BJ (cell line): ENCODE measurements around the gene TSEN2. TPM values are rescaled to one million over a fixed set of nuclear protein-coding genes. Genes with fewer than 3 reads are reported as not detected.
"Not testable (repeated sequence)": the region's sequence is repeated elsewhere in the genome, so short reads cannot be mapped to it uniquely, and the experiment has no call there.

Source experiments
- CTCF ChIA-PET: fragments of 350-600 bp; formaldehyde crosslinking; extraction: SDS; loops from one replicate; lab custom pipeline; 2021; ENCODE audit warnings: antibody characterized with exemption, inconsistent platforms; lab: Yijun Ruan, JAX
- POLR2A ChIA-PET: fragments of 300-600 bp; sonication (Branson Sonifier 250); formaldehyde crosslinking; extraction: SDS; loops from one replicate; lab custom pipeline; 2021; ENCODE audit warnings: antibody characterized with exemption; lab: Charles Lee
- DNase-seq: peaks from one replicate; pipeline ENCODE4 v3.0.0-alpha.2; 2011; ENCODE audit warnings: low read depth
- H3K27me3 ChIP-seq: 2 replicates; pipeline ENCODE4 v1.6.0; 2011; ENCODE audit warnings: low read length; ENCODE audit not compliant: control insufficient read depth, insufficient read depth
- H3K36me3 ChIP-seq: 2 replicates; pipeline ENCODE4 v1.5.1; 2011; ENCODE audit warnings: low read length; ENCODE audit not compliant: control insufficient read depth, insufficient read depth
- H3K4me3 ChIP-seq: 2 replicates; pipeline ENCODE4 v1.5.1; 2011; ENCODE audit warnings: low read depth, mild to moderate bottlenecking, control low read depth, low read length
- CTCF ChIP-seq: IDR thresholded peaks from 2 replicates; pipeline ENCODE4 v1.5.1; 2011; ENCODE audit warnings: low read depth, mild to moderate bottlenecking, control low read depth, inconsistent platforms, low read length, moderate library complexity; ENCODE audit not compliant: insufficient read depth
- polyA plus RNA-seq: library from polyadenylated mRNA; depleted of rRNA; stranded (reverse); fragments of >200 nt; gene quantifications from 2 replicates; pipeline ENCODE4 v1.2.3, GENCODE V29; 2011

TSEN2 gene
- polyA plus RNA-seq, 1 experiment: 8.0 TPM

- TF ChIP-seq CTCF: no peak
- H3K27me3 ChIP-seq: no peaks in the 10 kb centered on the region
- H3K4me3 ChIP-seq: no peak overlapping the region
- no peaks in the 10 kb centered on the region for H3K36me3 ChIP-seq
- CTCF ChIA-PET: interaction anchor here (2.4 kb wide), 1 partner anchor 11 kb away, joined by 11 read pairs; no protein-coding TSS in a partner anchor
- POLR2A ChIA-PET: no interaction called here
- no peak for DNase-seq
Measured at GRCh38 chr3:12468757-12469156, 15.5 kb upstream of the TSEN2 start.

- CTCF ChIA-PET: interaction anchor here (0.9 to 2.4 kb wide), 3 partner anchors 11 to 330 kb away, joined by 3 to 11 read pairs (median 5); no protein-coding TSS in a partner anchor
- H3K27me3 ChIP-seq, DNase-seq, H3K36me3 ChIP-seq, H3K4me3 ChIP-seq, POLR2A ChIA-PET: not testable (repeated sequence)
Measured at GRCh38 chr3:12469222-12469621, 15.1 kb upstream of the TSEN2 start.

- no peak overlapping the region for H3K4me3 ChIP-seq
- no peaks in the 10 kb centered on the region for H3K27me3 ChIP-seq
- no peak for TF ChIP-seq CTCF
- ChIA-PET CTCF (interaction anchor here (0.9 to 2.4 kb wide), 3 partner anchors 10 to 330 kb away, joined by 3 to 11 read pairs (median 5); no protein-coding TSS in a partner anchor), POLR2A (no interaction called here)
- no peak for DNase-seq
- no peaks in the 10 kb centered on the region for H3K36me3 ChIP-seq
Measured at GRCh38 chr3:12470111-12470510, 14.2 kb upstream of the TSEN2 start.

GRCh38 chr3:12470680-12471079, 13.6 kb upstream of the TSEN2 start:
- no peak for DNase-seq
- no peaks in the 10 kb centered on the region for H3K36me3 ChIP-seq
- POLR2A ChIA-PET: no interaction called here
- TF ChIP-seq CTCF: no peak
- H3K4me3 ChIP-seq: no peak overlapping the region
- H3K27me3 ChIP-seq: no peaks in the 10 kb centered on the region
- CTCF ChIA-PET: interaction anchor here (1.3 to 1.7 kb wide), 2 partner anchors 9 to 295 kb away, joined by 5 to 6 read pairs; no protein-coding TSS in a partner anchor

- no peak overlapping the region for H3K4me3 ChIP-seq
- no peak for TF ChIP-seq CTCF
- CTCF ChIA-PET: interaction anchor here (1.3 to 1.7 kb wide), 2 partner anchors 9 to 296 kb away, joined by 5 to 6 read pairs; no protein-coding TSS in a partner anchor
- no peaks in the 10 kb centered on the region for H3K36me3 ChIP-seq
- POLR2A ChIA-PET: no interaction called here
- no peaks in the 10 kb centered on the region for H3K27me3 ChIP-seq
- no peak for DNase-seq
Measured at GRCh38 chr3:12471241-12471640, 13.0 kb upstream of the TSEN2 start.
